NT2/D1 (cell line): ENCODE results near the gene TRPC4.

Experiments used
- DNase-seq: peaks from one replicate; pipeline ENCODE4 v3.0.0-alpha.2; 2011; ENCODE audit warnings: low read depth, low spot score
- H3K27me3 ChIP-seq: 2 replicates; pipeline ENCODE4 v1.6.0; 2011; ENCODE audit warnings: mild to moderate bottlenecking; ENCODE audit not compliant: insufficient read length, insufficient read depth
- H3K36me3 ChIP-seq: 2 replicates; pipeline ENCODE4 v1.6.1; 2011; ENCODE audit warnings: mild to moderate bottlenecking, low read length, mixed read lengths; ENCODE audit not compliant: insufficient read depth, insufficient read length
- H3K4me1 ChIP-seq: 2 replicates; pipeline ENCODE4 v1.5.1; 2011; ENCODE audit not compliant: insufficient read depth, insufficient read length
- H3K4me3 ChIP-seq: 2 replicates; pipeline ENCODE4 v1.5.1; 2011; ENCODE audit warnings: low read depth; ENCODE audit not compliant: insufficient read length
- H3K9ac ChIP-seq: 2 replicates; pipeline ENCODE4 v1.6.0; 2011; ENCODE audit warnings: low read depth; ENCODE audit not compliant: insufficient read length
- H3K9me3 ChIP-seq: 2 replicates; pipeline ENCODE4 v1.5.1; 2011; ENCODE audit warnings: mild to moderate bottlenecking, low read length; ENCODE audit not compliant: insufficient read depth
- SUZ12 ChIP-seq: IDR thresholded peaks from 2 replicates; pipeline ENCODE4 v1.6.1; 2011; ENCODE audit not compliant: insufficient read length, insufficient read depth; ENCODE audit errors: extremely low read depth
- YY1 ChIP-seq: IDR thresholded peaks from 2 replicates; pipeline ENCODE4 v1.6.1; 2011; ENCODE audit not compliant: insufficient read length, insufficient read depth
- ZNF274 ChIP-seq: IDR thresholded peaks from 2 replicates; pipeline ENCODE4 v1.6.1; 2011; ENCODE audit warnings: mild to moderate bottlenecking, low read depth, low read length

Gene TRPC4

GRCh38 chr13:37869756-37870488 lies at the start of gene TRPC4:
Gene TRPC4 (minus strand): TSS chr13:37869772. CDS start chr13:37783333, 86,439 bp downstream.
- DNase-seq = no peak
- Histone ChIP-seq H3K27me3 (peaks cover 32% of the 10 kb centered on the region), H3K9me3 (no peaks in the 10 kb centered on the region), H3K9ac (peak within 1 kb of the TSS; percentile 63), H3K4me3 (peak within 1 kb of the TSS; percentile 63), H3K4me1 (no peaks in the 10 kb centered on the region), H3K36me3 (no peaks in the 10 kb centered on the region)
- TF ChIP-seq YY1 (no peak), SUZ12 (no peak), ZNF274 (no peak)

- Histone ChIP-seq H3K36me3 (no peaks in the 10 kb centered on the region), H3K9me3 (peaks cover 8% of the 10 kb centered on the region; the same call in 1 of the 2 replicates), H3K4me1 (no peaks in the 10 kb centered on the region), H3K9ac (no peak overlapping the region), H3K4me3 (no peak overlapping the region), H3K27me3 (no peaks in the 10 kb centered on the region)
- no peak for DNase-seq
- TF ChIP-seq YY1 = no peak
- no peak for TF ChIP-seq SUZ12
- no peak for TF ChIP-seq ZNF274
Observed at GRCh38 chr13:37918751-37919150, 49.2 kb upstream of the TRPC4 start.

GRCh38 chr13:37918116-37918714 lies 48.6 kb upstream of the TRPC4 start:
- H3K9ac ChIP-seq = no peak overlapping the region
- no peak for TF ChIP-seq ZNF274
- TF ChIP-seq SUZ12 = no peak
- no peak for TF ChIP-seq YY1
- no peak overlapping the region for H3K4me3 ChIP-seq
- peaks cover 8% of the 10 kb centered on the region; the same call in 1 of the 2 replicates for H3K9me3 ChIP-seq
- H3K27me3 ChIP-seq = no peaks in the 10 kb centered on the region
- DNase-seq = no peak
- no peaks in the 10 kb centered on the region for H3K4me1 ChIP-seq
- no peaks in the 10 kb centered on the region for H3K36me3 ChIP-seq

- peak; percentile 3 for DNase-seq
- H3K4me3 ChIP-seq = no peak overlapping the region
- no peaks in the 10 kb centered on the region for H3K4me1 ChIP-seq
- peaks cover 8% of the 10 kb centered on the region; the same call in 1 of the 2 replicates for H3K9me3 ChIP-seq
- H3K9ac ChIP-seq = no peak overlapping the region
- H3K27me3 ChIP-seq = no peaks in the 10 kb centered on the region
- TF ChIP-seq SUZ12 = no peak
- no peak for TF ChIP-seq YY1
- TF ChIP-seq ZNF274 = no peak
- H3K36me3 ChIP-seq = no peaks in the 10 kb centered on the region
Observed at GRCh38 chr13:37914781-37915391, 45.3 kb upstream of the TRPC4 start.

- H3K9me3 ChIP-seq = peaks cover 8% of the 10 kb centered on the region; the same call in 1 of the 2 replicates
- TF ChIP-seq ZNF274 (no peak), SUZ12 (no peak), YY1 (no peak)
- no peak overlapping the region for H3K4me3 ChIP-seq
- H3K36me3 ChIP-seq = no peaks in the 10 kb centered on the region
- no peaks in the 10 kb centered on the region for H3K27me3 ChIP-seq
- no peaks in the 10 kb centered on the region for H3K4me1 ChIP-seq
- no peak overlapping the region for H3K9ac ChIP-seq
- DNase-seq = no peak
Observed at GRCh38 chr13:37910790-37911189, 41.2 kb upstream of the TRPC4 start.

- no peak for DNase-seq
- H3K9ac ChIP-seq = no peak overlapping the region
- H3K36me3 ChIP-seq = no peaks in the 10 kb centered on the region
- no peak for TF ChIP-seq YY1
- TF ChIP-seq SUZ12 = no peak
- TF ChIP-seq ZNF274 = no peak
- H3K4me3 ChIP-seq = no peak overlapping the region
- no peaks in the 10 kb centered on the region for H3K4me1 ChIP-seq
- H3K27me3 ChIP-seq = no peaks in the 10 kb centered on the region
- H3K9me3 ChIP-seq = no peaks in the 10 kb centered on the region
Observed at GRCh38 chr13:37906880-37907279, 37.3 kb upstream of the TRPC4 start.

- DNase-seq = no peak
- H3K27me3 ChIP-seq = no peaks in the 10 kb centered on the region
- H3K9me3 ChIP-seq = no peaks in the 10 kb centered on the region
- H3K4me3 ChIP-seq = no peak overlapping the region
- H3K9ac ChIP-seq = no peak overlapping the region
- H3K4me1 ChIP-seq = no peaks in the 10 kb centered on the region
- H3K36me3 ChIP-seq = no peaks in the 10 kb centered on the region
- no peak for TF ChIP-seq ZNF274
- no peak for TF ChIP-seq YY1
- TF ChIP-seq SUZ12 = no peak
Observed at GRCh38 chr13:37905736-37906135, 36.2 kb upstream of the TRPC4 start.
